Left hindlimb (tissue), 1 donor: ENCODE data around the gene GAS2L2.
"Not testable (repeated sequence)": the region's sequence is repeated elsewhere in the genome, so short reads cannot be mapped to it uniquely, and the experiment has no call there.

Experiments
- DNase-seq: peaks from one replicate; pipeline ENCODE4 v3.0.0-alpha.2; 2018

Gene GAS2L2

DNA sequence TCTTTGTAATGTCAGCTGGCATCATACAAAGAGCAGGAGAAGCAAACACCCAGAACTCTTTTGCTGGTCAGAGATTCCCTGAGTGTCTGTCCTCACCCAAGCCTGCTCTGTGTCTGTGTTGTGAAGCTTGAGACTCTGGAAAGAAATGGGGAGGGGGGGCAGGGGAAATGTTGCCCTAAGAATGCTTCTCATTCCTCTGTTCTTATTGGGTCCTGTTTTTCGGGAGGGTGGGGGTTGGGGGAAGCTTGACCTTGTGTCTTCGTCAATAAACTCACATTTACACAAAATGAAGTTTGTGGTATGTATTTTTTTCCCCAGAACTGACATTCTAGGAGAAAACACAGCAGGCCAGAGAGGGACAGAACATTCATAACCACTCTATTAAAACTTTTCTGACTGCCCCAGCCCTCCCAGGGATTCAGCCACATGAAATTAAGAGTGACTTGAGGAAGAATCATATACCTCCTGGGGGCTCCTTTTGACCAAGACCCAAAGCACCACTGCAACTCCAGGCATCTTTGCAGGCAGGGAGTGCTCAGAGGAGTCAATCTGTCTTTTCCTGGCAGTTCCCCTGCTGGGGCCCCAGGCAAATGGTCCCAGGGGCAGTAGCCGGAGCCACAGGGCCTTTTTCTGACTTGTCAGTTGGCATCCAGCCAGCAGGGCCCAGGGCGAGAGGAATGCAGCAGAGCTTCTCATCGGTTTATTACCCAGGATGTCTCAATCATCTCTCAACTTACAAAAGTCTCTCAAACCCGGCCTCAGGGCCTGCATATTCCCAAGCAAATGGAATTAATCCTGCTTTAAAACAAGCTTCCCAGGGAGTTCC is 26.7 kb downstream of the GAS2L2 start:
- peak; percentile 76 for DNase-seq

DNA sequence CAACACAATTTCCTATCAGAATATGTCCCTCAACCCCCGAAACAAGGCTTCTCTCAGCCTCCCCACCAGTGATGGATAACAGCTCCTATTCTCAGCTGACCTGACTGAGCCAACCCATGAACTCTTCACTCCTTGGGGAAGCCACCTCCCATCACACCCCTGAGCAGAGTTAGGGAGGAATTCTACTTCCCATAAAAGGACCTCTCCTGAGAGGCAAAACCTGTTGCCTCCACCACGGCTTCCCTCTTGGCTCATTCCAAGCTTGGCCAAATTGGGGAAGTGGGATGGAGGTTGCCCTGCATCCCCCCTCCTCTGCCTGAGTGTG is 27.3 kb downstream of the GAS2L2 start:
- no peak for DNase-seq

DNA sequence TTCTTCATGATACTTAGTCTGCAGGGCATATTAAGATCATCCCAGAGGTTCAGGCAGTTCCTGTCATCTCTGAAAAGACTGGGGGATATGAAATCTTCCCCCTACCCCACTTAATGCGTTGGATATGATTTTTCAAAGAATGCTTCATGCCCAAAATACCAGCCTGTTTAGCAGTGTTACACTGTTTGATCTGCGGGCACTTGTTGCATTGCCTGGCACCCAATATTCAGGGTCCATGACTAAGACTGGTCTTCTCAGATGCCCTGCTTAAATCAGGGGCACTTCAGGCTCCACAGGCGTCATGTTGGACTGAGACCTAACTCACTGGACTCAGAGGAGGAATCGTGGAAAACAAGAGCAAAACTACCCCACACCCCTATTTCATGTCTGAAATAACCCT is 28.0 kb downstream of the GAS2L2 start:
- DNase-seq, result no peak

DNA sequence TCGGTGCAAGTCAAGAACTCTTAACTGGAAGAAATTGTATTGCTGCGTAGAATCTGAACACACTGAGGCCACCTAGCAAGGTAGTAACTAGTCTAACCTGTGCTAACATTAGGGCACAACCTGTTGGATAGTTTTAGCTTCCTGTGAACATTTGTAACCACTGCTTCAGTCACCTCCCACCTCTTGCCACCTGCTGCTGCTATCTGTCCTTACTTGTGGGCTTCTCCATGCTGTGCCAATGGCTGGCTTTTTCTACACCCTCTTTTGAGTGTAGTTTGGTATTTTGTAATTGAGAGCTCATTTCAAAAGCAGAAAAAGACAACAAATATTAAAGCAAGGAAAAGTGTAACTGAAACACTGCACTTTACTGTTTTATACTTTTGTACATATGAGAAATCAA is 29.3 kb downstream of the GAS2L2 start:
- DNase-seq, result no peak

DNA sequence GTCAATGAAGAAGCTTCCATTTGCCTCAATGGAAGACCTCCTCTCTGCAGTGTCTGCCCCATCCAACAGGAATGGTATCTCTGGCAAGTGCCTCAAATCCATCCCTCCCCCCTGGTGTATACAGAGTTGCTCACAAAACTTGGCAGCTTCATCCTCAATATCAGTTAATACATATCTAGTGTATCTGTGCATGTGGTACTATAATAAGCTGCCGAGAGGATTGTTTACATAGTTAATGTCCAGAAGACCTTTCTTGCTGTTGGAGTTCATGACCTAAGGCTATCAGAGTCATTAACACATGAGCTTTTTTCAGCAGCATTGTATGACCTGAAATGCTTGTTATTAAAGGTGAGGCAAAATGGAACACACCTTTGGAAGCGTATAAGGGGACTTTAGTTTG is 35.6 kb downstream of the GAS2L2 start:
- no peak for DNase-seq

DNA sequence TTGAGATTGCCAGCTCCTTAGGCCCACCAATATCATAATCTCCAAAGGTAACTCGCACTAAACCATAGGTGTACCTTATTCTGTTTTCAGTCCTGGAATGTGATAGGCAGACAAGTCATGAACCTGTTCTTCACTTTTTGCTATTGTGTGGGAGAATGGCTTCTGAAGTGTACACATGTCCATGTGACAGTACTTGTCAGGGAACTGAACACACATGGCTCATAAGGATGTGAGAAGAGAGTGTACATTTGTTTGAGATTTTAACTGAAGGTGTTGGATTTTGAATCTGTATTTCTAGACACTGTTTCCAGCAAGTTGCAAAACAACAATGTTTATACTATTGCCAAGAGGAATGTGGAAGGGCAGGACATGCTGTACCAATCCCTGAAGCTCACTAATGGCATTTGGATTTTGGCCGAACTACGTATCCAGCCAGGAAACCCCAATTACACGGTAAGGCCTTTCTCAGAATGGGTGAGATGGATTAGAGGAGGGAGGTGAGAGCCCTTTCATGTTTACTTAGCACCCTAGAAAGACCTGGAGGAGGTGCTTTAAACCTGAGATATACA is 36.1 kb downstream of the GAS2L2 start:
- no peak for DNase-seq

DNA sequence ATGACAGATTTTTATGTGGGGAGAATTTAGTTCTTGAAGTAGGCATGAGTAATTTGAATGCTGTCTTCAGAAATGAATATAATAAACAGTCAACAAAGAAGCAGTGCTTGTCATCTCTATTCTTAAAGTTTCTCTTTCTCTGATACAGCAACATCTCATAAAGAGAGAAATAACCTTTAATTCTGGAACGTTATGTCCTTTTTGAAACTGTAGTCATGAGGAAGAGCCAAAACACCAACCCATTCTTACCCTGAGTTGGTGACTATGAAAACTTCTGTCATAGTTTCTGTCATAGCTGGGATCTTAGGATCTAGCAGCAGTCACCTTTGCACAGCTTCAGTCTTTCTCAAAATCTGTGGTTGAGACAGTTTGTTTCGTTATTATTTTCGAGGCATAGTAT is 36.9 kb downstream of the GAS2L2 start:
- no peak for DNase-seq

DNA sequence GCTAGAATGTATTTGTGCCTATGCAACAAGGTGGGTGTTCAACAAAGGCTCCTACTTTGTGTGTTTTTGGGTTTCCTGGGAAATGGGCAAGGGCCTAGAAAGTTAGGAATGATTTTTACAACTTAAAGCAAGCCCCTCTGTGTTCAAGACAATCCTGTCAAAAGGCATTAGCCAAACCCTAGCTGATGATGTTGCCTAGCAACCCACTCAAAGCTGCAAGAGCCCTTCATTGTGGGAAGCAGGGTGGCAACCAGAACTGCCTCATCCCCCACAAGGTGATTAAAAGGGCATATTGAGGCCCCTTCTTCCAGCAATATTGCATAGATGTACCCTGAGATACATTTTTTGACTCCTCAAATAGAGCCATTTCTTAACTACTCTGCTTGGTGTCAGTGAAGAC is 37.6 kb downstream of the GAS2L2 start:
- no peak for DNase-seq

DNA sequence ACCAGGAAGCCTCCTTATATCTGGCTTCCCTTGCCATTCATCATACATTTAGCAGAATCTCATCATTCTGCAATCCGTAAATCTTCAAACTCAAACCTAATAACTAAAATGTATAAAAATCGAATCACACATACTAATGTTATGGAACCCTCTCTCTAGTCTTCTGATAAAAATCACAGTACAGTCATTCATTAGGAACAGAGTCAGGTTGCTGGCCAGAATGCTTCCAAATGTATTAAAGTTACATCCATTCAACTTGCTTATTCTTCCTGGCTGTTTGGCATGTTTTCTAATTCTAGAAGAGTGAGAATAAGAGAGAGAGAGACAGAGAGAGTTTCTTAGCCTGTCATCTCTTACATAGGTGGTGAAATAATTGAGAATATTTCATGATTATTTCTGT is 38.1 kb downstream of the GAS2L2 start:
- no peak for DNase-seq

DNA sequence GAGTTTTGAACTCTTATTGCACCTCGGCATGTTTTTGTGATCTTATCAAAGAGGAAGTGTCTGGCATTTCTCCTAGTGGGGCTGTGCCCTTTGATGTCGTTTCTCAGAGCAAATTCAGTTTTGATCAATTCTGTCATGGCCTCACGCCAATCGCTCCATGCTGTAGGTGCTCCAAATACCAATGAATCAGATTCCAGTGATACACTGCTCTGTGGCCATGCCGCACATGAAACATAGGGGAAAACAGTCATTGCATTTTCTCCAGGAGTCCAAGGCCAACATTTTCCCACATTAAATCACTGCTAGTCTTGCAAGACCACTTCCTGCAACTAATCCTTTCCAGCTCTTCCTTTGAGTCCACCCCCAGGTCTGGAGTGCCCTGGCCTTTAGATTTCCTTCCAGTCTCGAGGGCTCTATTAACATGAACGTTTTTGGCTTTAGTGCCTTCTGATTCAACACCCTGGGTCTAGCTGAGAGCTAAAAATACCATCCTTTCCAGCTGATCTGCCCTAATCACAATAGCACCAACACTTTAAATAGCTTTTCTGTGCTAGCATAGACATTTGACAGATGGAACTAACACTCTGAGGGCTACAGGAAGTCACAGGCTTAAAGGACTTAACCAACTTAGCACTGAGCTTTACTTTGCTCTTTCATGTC is 39.8 kb downstream of the GAS2L2 start:
- no peak for DNase-seq

DNA sequence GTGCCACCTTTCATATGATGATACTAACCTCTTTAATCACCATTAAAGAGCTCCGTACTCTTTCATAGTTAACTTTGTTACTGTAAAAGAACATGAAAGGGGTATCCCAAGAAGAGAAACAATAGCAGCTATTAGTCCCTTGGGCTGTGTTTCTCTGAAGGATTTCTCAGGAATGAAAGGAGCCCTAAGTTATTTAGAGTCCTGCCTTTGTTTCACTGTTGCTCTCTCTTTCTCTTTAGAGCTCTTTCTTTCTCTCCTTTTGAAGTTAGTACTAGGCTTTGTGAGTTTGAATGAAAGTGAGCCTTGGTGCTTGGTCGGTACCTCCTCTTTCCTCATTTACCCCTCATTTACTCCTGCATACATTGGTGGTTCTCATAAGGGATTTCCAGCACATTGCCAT is 42.1 kb downstream of the GAS2L2 start:
- no peak for DNase-seq

DNA sequence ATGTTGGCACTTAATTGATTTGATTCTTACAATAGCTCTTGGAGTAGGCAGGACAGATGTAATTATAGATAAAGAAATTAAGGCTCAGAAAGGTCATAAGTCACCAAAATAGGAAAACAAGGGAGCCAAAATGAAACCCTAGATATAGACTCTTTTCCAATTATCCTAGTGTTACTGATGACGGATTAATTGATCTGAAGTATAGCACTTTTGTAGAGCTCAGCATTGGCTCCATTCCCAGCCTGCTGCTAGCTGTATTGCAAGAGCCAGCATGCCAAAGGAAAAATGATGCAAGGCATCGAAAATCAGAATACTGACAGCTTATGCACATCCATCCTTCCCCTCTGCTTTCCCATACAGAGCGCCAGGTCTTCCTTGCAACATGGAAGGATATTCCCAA is 43.2 kb downstream of the GAS2L2 start:
- no peak for DNase-seq

DNA sequence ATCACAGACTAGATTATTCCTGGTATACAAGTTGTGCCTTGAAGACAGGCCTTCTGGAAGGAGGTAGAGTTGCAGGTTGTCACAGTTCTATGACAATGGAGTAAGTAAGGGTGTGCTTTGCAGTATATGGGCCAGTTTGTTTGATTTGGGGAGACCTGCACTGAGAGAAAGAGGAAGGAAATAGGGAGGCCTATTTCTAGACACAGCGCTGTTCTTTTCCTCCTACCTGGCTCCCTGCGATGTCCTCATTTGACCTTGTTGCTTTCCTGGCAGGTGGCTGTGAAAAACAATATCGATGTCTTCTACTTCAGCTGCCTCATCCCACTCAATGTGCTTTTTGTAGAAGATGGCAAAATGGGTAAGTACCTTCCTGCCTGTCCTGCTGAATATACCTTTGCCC is 44.1 kb downstream of the GAS2L2 start:
- DNase-seq, result no peak

DNA sequence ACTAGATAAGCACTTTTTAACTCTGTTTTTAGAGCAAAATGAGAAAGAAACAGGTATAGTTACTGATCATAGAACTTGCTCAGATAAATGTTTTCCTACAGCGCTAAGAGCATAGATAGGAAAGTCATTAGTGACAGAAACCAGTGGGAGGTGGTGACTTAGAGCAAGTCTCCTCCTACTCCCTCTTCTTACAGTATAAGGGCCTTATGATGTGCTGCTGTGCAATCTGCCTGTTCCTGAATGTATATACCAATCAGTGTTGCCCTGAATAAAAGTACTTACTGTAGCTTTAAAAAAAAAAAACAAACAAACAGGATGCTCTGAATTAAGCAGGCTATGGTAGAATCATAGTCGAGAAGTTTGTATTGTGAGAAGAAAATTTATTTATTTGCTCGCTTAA is 44.9 kb downstream of the GAS2L2 start:
- DNase-seq, result no peak

DNA sequence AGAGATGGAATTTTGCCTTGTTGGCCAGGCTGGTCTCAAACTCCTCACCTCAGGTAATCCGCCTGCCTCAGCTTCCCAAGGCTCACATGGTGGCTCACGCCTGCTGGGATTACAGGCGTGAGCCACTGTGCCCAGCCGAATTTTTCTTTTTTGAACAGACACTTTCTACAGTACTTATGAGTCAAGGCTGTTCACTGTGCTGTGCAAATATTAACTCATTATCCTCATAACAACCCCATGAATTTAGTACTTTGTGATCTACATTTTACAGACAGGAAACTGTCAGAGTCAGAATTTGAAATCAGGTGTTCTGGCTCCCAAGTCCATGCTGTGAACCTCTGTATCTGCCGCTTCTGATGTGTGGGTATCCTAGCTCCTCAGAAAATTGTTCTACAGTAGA is 47.3 kb downstream of the GAS2L2 start:
- no peak for DNase-seq

DNA sequence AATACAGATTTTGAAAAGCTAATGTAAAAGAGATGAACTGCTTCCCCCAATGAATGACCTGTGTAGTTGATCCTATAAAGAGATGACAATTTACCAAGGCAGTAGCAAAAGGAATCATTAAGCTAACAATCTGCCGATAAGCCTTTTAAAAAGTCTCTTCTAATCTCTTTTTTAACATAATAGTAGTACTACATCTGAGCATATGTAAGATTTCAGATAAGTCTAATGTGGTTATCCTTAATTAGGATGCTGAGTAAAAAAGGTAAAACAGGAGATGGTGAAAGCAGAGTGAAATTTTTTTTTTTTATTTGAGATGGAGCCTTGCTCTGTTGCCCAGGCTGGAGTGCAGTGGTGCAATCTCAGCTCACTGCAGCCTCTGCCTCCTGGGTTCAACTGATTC is 47.8 kb downstream of the GAS2L2 start:
- DNase-seq, result no peak

DNA sequence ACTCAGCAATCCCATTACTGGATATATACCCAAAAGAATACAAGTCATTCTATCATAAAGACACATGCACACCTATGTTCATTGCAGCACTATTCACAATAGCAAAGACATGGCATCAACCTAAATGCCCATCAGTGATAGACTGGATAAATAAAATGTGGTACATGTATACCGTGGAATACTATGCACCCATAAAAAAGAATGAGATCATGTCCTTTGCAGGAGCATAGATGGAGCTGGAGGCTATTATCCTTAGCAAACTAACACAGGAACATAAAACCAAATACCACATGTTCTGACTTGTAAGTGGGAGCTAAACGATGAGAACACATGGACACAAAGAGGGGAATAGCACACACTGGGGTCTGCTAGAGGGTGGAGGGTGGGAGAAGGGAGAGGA is 49.7 kb downstream of the GAS2L2 start:
- not testable (repeated sequence) for DNase-seq

DNA sequence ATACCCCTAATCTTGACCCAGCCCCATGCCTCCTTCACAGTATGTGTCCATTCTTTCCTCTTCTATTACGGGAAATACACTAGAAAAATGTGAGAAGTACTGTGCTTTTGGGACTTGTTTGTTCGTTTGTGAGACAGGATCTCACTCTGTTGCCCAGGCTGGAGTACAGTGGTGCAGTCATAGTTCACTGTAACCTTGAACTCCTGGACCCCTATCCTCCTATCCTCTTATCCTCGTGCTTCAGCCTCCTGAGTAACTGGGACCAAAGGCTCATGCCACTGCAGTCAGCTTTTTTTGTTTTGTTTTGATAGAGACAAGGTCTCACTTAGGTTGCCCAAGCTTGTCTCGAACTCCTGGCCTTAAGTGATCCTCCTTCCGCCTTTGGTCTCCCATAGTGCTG is 51.5 kb downstream of the GAS2L2 start:
- DNase-seq, result no peak

DNA sequence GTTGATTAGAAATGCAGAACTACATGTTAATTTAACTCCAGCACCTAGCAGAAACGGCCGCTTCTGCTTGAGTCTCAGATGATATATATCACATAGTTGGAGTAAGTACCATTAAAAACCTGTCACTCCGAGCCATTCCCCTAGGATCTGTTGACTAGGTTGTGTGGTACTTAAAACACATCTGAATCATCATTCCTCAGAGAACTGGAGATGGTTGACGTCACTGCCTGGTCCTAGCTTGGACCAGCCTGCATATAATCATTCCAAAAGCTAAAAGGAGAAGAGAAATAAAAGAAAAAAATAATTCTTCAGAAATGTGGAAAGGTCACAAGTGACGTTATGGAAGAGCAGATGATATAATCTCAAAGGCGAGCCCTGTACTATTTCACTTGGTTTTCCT is 52.9 kb downstream of the GAS2L2 start:
- DNase-seq, result no peak

DNA sequence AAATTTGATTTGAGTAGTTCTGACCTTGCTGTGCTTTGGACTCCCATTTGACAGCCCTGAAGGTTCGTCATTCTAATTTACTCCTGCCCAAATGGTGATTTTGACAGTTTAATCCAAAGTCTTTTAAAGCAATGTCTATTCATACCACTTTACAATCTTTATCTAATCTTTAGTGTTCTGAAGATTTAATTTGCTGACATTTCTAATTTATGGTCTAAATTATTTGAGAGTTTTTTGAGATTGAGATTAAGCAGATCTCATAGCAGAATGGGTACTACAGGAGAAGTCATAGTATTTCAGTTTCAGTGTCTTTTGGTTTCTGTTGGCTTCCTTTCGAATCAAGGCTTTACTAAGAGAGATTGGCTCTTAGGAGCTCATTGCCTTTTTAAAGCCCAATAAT is 54.2 kb downstream of the GAS2L2 start:
- no peak for DNase-seq

DNA sequence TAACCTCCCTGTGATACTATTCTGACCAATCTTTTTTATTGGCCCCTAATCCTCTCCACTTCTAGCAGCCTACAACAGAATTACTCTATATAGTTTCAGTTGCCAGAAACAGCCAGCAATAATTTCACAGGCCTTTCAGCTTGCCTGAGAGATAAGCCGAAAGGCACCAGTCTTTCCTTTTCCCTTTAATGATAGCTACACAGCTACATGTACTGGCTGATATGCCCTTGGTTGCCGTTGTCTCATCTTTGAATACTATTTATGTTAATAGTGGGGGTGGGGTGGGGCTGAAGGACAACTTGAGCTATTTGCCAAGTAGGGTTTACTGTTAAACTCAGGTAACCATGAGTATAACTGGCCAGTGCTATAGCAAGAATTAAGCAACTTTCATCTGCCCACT is 57.4 kb downstream of the GAS2L2 start:
- DNase-seq, result no peak

DNA sequence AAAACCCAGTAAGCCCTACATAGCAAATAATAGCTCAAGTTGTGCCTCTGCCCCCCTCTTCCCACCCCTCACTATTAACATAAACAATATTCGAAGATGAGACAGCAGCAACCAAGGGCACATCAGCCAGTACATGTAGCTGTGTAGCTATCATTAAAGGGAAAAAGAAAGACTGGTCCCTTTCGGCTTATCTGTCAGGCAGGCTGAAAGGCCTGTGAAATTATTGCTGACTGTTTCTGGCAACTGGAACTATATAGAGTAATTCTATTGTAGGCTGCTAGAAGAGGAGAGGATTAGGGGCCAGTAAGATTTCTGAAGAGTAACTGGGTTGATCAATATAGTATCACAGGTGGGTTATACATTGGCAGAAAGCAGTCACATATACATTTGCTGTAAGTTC is 58.1 kb downstream of the GAS2L2 start:
- DNase-seq, result no peak
